ENCODE results near the gene MFF. TPM values are rescaled to one million over a fixed set of nuclear protein-coding genes. Genes with fewer than 3 reads are reported as not detected.

Gene MFF
- total and polyA plus RNA-seq, 2 donors from 2014 or later: 80.8 to 110 TPM

DNA sequence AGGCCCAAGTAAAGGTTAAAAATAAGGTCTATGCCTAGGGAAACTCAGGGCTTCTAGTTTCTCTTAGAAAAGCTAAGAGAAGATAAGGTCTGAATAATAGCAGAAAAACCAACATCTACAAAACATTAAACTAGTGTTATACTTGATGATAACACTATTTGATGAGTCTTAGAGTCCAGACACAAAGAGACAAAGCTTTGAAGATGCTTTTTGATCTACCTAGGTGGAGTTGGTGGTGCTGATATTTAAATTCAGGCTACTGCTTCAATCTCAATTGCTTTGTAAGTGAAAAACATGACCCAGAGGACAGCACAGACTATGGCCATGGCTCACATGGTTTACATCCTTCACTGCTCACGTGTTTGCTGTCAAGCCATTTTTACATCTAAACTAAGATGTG is 11.7 kb upstream of the MFF start:
- H3K27ac ChIP-seq (ENCODE audit: low read depth in 2 of 2, low read length in 2 of 2): no peak overlapping the region
- no peaks in the 10 kb centered on the region for H3K4me1 ChIP-seq (ENCODE audit: control insufficient read depth in 2 of 3, insufficient read depth in 2 of 3, low read depth in 1 of 3, low read length in 3 of 3)
- intact Hi-C loops (cut with DNase I): no loop called here
- H3K4me3 ChIP-seq (ENCODE audit: low read length in 3 of 3): no peak overlapping the region
- FAIRE-seq (no peak), DNase-seq (no peak)
- no peaks in the 10 kb centered on the region for H3K9me3 ChIP-seq (ENCODE audit: control insufficient read depth in 2 of 3, insufficient read depth in 1 of 3, low read length in 3 of 3)
- peaks cover 0 to 18% (median 0%) of the 10 kb centered on the region in 3 donors for H3K36me3 ChIP-seq (ENCODE audit: control insufficient read depth in 2 of 3, insufficient read depth in 3 of 3, low read length in 3 of 3)
- H3K27me3 ChIP-seq (ENCODE audit: control insufficient read depth, insufficient read depth, low read length): no peaks in the 10 kb centered on the region
- TF ChIP-seq, protein P1, sequence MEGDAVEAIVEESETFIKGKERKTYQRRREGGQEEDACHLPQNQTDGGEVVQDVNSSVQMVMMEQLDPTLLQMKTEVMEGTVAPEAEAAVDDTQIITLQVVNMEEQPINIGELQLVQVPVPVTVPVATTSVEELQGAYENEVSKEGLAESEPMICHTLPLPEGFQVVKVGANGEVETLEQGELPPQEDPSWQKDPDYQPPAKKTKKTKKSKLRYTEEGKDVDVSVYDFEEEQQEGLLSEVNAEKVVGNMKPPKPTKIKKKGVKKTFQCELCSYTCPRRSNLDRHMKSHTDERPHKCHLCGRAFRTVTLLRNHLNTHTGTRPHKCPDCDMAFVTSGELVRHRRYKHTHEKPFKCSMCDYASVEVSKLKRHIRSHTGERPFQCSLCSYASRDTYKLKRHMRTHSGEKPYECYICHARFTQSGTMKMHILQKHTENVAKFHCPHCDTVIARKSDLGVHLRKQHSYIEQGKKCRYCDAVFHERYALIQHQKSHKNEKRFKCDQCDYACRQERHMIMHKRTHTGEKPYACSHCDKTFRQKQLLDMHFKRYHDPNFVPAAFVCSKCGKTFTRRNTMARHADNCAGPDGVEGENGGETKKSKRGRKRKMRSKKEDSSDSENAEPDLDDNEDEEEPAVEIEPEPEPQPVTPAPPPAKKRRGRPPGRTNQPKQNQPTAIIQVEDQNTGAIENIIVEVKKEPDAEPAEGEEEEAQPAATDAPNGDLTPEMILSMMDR (IDR thresholded peaks at IDR 0.05; ENCODE audit: borderline replicate concordance, extremely low read depth, insufficient read depth): no peak
- H3K9ac ChIP-seq (ENCODE audit: low read length in 3 of 3): no peak overlapping the region

DNA sequence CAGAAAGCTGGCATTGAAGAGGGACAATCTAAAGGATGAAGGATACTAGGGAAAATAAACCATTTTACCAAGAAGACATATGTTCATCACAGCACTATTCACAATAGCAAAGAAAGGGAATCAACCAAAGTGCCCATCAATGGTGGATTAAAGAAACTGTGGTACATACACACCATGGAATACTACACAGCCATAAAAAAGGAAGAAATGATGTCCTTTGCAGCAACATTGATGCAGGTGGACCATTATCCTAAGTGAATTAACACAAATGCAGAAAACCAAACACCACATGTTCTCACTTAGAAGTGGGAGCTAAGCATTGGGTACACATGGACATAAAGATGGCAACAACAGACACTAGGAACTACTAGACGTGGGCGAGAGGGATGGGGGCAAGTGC is 7.2 kb upstream of the MFF start:
- H3K9ac ChIP-seq (ENCODE audit: low read length in 3 of 3): no peak overlapping the region
- no peaks in the 10 kb centered on the region for H3K9me3 ChIP-seq (ENCODE audit: control insufficient read depth in 2 of 3, insufficient read depth in 1 of 3, low read length in 3 of 3)
- H3K4me1 ChIP-seq (ENCODE audit: control insufficient read depth in 2 of 3, insufficient read depth in 2 of 3, low read depth in 1 of 3, low read length in 3 of 3): no peaks in the 10 kb centered on the region
- H3K36me3 ChIP-seq (ENCODE audit: control insufficient read depth in 2 of 3, insufficient read depth in 3 of 3, low read length in 3 of 3): no peaks in the 10 kb centered on the region
- FAIRE-seq (no peak), DNase-seq (no peak)
- no peaks in the 10 kb centered on the region for H3K27me3 ChIP-seq (ENCODE audit: control insufficient read depth, insufficient read depth, low read length)
- intact Hi-C loops (cut with DNase I): no loop called here
- H3K4me3 ChIP-seq (ENCODE audit: low read length in 3 of 3): no peak overlapping the region
- TF ChIP-seq, protein P1 (IDR thresholded peaks at IDR 0.05; ENCODE audit: borderline replicate concordance, extremely low read depth, insufficient read depth): no peak
- no peak overlapping the region for H3K27ac ChIP-seq (ENCODE audit: low read depth in 2 of 2, low read length in 2 of 2)

DNA sequence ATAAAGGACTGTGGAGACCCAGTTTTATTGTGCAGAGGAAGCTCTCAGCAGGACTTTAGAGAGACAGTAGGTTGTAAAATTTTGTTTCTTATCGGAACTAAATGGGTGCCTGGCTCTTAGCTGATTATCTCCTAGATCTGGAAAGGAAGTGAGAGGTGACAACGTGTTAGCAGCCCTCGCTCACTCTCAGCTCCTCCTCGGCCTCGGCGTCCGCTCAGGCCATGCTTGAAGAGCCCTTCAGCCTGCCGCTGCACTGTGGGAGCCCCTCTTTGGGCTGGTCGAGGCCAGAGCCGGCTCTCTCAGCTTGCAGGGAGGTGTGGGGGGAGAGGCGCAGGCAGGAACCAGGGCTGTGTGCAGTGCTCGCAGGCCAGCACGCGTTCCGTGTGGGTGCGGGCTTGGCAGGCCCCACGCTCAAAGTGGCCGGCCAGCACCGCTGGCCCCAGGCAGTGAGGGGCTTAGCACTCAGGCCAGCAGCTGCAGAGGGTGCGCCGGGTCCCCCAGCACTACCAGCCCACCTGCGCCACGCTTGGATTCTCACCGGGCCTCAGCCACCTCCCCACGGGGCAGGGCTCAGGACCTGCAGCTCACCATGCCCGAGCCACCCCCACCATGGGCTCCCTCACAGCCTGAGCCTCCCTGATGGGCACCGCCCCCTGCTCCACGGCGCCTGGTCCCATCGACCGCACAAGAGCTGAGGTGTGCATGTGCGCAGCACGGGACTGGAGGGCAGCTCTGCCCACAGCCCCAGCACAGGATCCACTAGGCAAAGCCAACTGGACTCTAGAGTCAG is 4.6 kb upstream of the MFF start:
- Histone ChIP-seq H3K9me3 (ENCODE audit: control insufficient read depth in 2 of 3, insufficient read depth in 1 of 3, low read length in 3 of 3) (no peaks in the 10 kb centered on the region), H3K4me3 (ENCODE audit: low read length in 3 of 3) (no peak overlapping the region), H3K27me3 (ENCODE audit: control insufficient read depth, insufficient read depth, low read length) (no peaks in the 10 kb centered on the region), H3K4me1 (ENCODE audit: control insufficient read depth in 2 of 3, insufficient read depth in 2 of 3, low read depth in 1 of 3, low read length in 3 of 3) (no peaks in the 10 kb centered on the region), H3K27ac (ENCODE audit: low read depth in 2 of 2, low read length in 2 of 2) (no peak overlapping the region), H3K36me3 (ENCODE audit: control insufficient read depth in 2 of 3, insufficient read depth in 3 of 3, low read length in 3 of 3) (no peaks in the 10 kb centered on the region), H3K9ac (ENCODE audit: low read length in 3 of 3) (no peak overlapping the region)
- FAIRE-seq (no peak), DNase-seq (peak in 1 of 5 donors; percentile 76)
- intact Hi-C loops (cut with DNase I): no loop called here
- TF ChIP-seq, protein P1 (IDR thresholded peaks at IDR 0.05; ENCODE audit: borderline replicate concordance, extremely low read depth, insufficient read depth): no peak

Data from kidney (tissue), 14 donors.